Measurements from ENCODE around the gene NPFFR2.
"Not testable (repeated sequence)": the region's sequence is repeated elsewhere in the genome, so short reads cannot be mapped to it uniquely, and the experiment has no call there.

NPFFR2 gene

DNA sequence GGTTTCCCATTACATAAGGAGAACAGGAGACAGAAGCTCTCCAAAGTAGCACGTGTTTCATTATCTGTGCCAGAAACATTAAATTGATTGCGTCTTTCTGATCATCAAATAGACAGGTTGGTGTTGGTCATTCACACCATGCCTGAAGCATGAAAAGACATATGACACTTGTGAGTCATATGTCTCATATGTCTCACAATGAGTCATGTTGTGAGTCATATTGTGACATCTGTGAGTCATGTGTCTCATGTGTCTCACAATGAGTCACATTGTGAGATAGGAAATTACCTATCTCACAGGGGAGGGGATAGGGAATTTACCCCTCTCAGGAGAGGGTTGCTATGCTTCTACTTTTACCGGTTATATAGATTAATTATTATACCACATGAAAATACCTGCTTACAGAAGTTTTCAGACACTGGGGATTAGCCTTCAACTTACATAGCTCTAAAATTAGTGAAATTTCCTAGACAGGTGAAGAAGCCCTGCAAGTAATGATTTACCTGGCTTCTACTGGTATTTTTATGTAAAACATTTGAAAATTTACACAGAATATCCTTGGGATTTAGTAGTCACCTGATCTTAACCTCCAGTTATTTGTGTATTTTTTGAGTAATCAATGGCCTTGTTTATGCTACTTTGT lies 80.8 kb downstream of the NPFFR2 start:
- DNase-seq = peak; percentile 7

DNA sequence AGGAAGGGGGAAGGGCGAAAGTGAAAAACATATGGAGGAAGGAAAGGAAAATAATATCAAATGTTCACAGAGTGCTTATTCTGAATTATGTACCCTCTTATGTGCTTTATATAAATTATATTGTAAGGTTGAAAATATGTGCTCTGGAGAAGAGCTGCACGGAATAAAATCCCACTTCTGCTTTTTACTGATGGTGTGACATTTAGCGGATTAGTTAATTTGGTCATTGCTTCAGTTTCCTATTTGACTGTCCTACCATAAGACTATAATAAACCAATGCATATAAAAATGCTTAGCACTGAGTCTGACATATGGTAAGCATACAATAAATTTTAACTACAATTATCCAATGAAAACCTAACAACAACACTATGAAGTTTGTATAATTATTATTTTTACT lies 86.2 kb downstream of the NPFFR2 start:
- no peak for DNase-seq

DNA sequence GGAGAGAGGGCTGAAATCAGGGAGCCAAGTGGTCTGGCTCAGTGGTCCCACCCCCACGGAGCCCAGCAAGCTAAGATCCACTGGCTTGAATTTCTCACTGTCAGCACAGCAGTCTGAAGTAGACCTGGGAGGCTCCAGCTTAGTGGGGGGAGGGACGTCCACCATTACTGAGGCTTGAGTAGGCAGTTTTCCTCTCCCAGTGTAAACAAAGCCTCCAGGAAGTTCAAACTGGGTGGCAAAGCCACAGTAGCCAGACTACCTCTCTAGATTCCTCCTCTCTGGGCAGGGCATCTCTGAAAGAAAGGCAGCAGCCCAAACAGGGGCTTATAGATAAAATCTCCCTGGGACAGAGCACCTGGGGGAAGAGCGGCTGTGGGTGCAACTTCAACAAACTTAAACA lies 88.1 kb downstream of the NPFFR2 start:
- DNase-seq = no peak

DNA sequence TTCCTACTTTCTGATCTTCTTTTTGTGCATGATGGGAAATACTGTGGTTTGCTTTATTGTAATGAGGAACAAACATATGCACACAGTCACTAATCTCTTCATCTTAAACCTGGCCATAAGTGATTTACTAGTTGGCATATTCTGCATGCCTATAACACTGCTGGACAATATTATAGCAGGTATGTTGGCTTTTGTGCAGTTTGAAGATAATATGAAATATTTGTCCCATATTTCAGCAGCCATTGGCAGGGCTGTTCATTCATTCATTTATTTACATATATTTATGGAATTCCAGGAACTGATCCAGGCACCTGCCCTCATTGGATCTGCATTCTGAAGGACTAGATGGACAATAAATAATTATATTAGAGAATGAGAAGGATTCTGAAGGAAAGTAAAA lies 96.9 kb downstream of the NPFFR2 start:
- DNase-seq = no peak

DNA sequence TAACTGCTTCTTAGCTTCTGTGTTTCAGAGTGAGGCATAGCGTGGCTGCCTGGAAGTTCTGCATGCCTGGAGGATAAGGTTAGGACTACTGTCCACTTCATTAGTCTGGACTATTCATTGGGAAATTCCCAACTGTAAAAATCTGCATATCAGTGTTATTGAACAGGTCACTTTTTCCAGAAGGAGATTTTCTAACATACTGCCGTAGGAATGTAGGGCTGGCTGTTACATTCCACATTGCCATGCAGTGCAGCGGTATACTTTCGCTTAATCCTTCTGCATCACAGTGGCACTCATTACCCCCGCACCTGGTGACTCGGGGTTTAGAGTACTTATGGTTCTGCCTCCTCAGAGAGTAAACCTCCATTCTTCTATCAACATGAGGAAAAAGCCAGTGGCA lies 104.6 kb downstream of the NPFFR2 start:
- no peak for DNase-seq

DNA sequence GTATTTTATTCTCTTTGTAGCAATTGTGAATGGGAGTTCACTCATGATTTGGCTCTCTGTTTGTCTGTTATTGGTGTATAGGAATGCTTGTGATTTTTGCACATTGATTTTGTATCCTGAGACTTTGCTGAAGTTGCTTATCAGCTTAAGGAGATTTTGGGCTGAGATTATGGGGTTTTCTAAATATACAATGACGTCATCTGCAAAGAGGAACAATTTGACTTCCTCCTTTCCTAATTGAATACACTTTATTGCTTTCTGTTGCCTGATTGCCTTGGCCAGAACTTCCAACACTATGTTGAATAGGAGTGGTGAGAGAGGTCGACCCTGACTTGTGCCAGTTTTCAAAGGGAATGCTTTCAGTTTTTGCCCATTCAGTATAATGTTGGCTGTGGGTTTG lies 108.2 kb downstream of the NPFFR2 start:
- DNase-seq = not testable (repeated sequence)

DNA sequence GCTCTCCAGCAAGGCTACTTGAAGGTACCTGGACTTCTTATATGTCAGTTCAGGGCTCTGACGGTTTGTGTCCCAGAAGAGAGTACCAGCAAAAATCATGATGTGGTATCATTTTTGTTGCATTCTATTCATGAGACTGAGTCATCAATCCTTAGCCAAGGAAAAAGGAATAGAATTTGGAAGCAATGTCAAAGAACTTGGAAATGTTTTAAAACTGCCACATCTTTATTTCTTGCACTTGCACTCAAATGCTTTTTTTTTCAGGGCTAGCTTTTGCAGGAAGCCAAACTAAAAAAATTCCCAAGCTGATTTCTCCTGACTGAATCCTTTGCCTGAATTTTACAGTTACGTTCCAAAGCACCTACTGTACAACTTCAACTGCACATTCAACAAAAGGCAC lies 112.4 kb downstream of the NPFFR2 start:
- DNase-seq = no peak

DNA sequence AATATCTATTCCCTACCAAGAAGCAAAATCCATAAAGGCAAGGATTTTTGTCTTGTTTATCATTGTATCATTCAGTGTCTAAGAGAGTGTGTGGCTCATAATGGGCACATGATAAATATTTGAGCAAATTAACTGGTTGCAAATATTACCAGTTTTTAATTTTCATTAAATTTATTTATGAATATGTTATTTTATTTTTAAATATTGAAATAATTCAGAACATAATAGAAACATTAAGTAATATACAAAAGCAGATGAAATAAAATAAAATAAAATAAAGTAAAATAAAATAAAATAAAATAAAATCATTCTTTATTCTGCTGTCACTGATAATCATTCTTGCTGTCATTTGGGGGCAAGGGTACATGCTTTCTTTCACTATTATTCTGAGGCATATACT lies 120.9 kb downstream of the NPFFR2 start:
- no peak for DNase-seq

DNA sequence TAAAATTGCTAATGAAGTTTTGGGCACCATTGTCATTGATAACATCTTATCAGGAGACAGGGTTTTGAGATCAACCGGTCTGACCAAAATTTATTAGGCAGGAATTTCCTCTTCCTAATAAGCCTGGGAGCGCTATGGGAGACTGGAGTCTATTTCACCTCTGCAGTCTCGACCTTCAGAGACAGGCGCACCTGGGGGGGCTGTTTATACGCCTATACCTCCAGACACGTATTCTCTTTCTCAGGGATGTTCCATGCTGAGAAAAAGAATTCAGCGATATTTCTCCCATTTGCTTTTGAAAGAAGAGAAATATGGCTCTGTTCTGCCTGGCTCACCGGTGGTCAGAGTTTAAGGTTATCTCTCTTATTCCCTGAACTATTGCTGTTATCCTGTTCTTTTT lies 121.8 kb downstream of the NPFFR2 start:
- not testable (repeated sequence) for DNase-seq

DNA sequence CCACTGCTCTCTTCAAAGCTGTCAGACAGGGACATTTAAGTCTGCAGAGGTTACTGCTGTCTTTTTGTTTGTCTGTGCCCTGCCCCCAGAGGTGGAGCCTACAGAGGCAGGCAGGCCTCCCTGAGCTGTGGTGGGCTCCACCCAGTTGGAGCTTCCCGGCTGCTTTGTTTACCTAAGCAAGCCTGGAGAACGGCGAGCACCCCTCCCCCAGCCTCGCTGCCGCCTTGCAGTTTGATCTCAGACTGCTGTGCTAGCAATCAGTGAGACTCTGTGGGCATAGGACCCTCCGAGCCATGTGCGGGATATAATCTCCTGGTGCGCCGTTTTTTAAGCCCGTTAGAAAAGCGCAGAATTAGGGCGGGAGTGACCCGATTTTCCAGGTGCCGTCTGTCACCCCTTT lies 137.5 kb downstream of the NPFFR2 start:
- DNase-seq = not testable (repeated sequence)

DNA sequence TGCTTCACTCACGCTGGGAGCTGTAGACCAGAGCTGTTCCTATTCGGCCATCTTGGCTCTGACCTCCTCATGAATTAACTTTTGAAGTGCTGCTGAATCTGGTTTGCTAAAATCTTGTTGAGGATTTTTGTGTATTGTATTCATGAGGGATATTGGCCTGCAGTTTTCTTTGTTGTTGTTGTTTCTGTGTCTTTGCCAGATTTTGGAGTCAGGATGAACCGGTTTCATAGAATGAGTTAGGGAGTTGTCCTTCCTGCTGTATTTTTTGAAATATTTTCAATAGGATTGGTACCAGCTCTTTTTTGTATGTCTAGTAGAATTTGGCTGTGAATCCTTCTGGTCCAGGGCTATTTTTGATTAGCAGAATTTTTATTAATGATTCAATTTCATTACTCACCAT lies 138.1 kb downstream of the NPFFR2 start:
- DNase-seq = no peak

DNA sequence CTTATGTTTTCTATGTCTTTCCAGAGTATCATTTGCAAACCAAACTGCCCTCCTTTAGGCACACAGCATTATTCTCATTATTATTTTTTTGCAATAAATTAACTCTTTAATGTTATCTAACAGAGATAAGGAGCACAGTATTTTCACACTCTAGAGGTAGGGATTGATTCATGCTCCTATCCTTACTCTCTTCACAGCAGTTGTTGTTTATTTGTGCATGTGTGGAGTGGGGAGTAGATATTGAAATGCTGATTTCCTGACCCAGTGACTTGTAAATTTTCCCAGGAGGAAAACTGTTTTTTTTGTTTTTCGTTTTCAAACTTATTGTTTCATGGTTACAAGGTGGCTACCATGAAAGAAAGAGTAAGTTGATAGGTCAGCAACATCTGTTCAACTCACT lies 140.0 kb downstream of the NPFFR2 start:
- no peak for DNase-seq

DNA sequence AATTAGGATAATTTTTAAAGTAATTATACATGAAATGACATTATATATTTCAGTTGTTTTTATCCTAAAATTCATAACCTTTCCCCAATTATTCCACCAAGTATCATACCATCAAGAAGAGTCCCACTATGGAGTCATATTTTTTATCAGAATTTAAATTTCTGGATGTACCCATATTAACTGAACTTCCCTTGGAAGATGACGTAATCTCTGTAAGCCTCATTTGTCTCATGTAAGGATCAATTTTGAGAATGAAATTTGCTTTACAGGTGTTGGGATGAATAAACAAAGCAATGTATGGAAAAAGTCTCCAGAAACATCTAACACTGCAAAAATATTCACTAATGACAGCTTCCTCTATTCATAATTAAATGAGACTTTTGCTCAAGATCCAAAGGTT lies 147.5 kb downstream of the NPFFR2 start:
- no peak for DNase-seq

DNA sequence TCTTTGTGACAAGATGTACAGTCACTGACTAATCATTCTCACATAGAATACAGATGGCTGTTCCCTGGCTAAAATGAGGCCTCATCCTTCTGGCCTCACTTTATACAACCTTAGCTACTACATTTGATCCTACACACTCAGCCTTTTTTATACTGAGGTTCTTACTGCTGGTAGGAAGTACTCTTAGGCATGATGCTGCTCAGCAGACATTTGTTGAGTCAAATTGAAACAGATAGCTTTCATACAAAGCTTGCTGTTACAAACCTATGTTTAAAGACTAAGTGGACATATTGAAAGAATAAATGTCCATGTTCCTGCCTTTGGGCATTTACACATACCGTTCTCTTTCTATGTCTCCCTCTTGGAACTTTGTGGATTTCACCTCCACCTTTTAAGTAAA lies 154.9 kb downstream of the NPFFR2 start:
- DNase-seq = no peak

DNA sequence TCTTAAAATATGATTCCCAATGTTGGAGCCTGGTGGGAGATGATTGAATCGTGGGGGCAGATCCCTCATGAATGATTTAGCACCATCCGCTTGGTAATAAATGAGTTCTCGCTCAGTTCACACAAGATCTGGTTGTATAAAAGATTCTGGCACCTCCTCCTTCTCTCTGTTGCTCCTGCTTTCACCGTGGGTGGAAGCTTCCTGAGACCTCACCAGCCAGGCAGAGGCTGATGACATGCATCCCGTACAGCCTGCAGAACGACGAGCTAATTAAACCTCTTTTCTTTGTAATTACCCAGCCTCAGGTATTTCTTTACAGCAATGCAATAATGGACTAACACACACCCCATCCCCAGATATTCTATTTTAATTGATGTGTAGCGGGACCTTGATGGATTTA lies 162.2 kb downstream of the NPFFR2 start:
- DNase-seq = no peak

DNA sequence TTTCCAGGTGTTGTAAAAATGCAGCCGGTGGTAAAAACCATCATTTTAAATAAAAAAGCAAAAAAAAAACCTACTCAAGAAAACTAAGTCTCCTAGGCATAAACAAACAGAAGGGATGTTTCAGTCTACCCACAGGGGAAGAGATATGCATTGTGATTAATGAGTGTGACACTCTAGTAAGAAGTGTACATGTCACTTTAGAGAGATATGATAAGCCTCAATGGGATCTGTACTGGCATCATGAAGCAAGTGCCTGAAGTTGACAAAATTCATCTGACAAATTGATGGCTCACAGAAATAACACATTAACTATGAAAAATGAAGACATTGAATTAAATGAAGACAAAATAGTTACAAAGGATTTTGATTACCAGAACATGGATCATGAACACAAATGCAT lies 162.7 kb downstream of the NPFFR2 start:
- no peak for DNase-seq
